HCT116 (cell line): Measurements from ENCODE around the gene MRPL36. TPM values are rescaled to one million over a fixed set of nuclear protein-coding genes. Genes with fewer than 3 reads are reported as not detected.

ENCODE experiments used
- ATAC-seq: fragments of 200-7000 bp; cut with Tn5 transposase; 2 replicates; pipeline ENCODE4 v1.9.1; 2020; ENCODE audit warnings: mild to moderate bottlenecking, moderate library complexity
- BruUV-seq: library from RNA; stranded (reverse); fragments of 400-500 nt; replicated peaks from 2 replicates; lab custom pipeline; 2021; lab: Mats Ljungman, UMichigan
- CTCF ChIA-PET: fragments of 300-600 bp; sonication (Branson Sonifier 250); formaldehyde crosslinking; loops from one replicate; lab custom pipeline; 2021; ENCODE audit warnings: antibody characterized with exemption; lab: Charles Lee
- POLR2A ChIA-PET: fragments of 300-600, 350-600 bp; sonication (Branson Sonifier 250); formaldehyde crosslinking; loops from one replicate; lab custom pipeline; 2021; ENCODE audit warnings: antibody characterized with exemption; lab: Charles Lee
- RAD21 ChIA-PET, 2 experiments: fragments of 300-600 bp; sonication (Branson Sonifier 250); formaldehyde crosslinking; loops; one replicate each; lab custom pipeline; 2023; ENCODE audit warnings: low total read pairs in 2 of 2; ENCODE audit not compliant: uncharacterized antibody in 2 of 2, unreplicated experiment in 2 of 2, low non-redundant PET in 1 of 2; lab: Charles Lee
- DNase-seq: peaks from one replicate; pipeline ENCODE4 v3.0.0-alpha.2; 2010; ENCODE audit warnings: low read depth, low spot score
- H2AFZ ChIP-seq: fragments of 200-600 bp; shearing (Covaris generic), sonication (generic); 2 replicates; pipeline ENCODE4 v1.6.1; 2017; ENCODE audit warnings: low read depth, mixed run types, mixed read lengths, antibody characterized with exemption, low read length; ENCODE audit not compliant: poor library complexity, severe bottlenecking
- H3K27ac ChIP-seq: 2 replicates; pipeline ENCODE4 v1.5.1; 2012; ENCODE audit warnings: low read depth, low read length
- H3K27me3 ChIP-seq: fragments of 200-600 bp; sonication (generic); 2 replicates; pipeline ENCODE4 v1.6.1; 2016; ENCODE audit warnings: mixed run types, low read length, mixed read lengths; ENCODE audit not compliant: insufficient read depth
- H3K36me3 ChIP-seq, 2 experiments: fragments of 200-500 bp in 1 of 2; fragments of 200-600 bp in 1 of 2; sonication (Bioruptor generic) in 1 of 2; sonication (generic) in 1 of 2; 2 replicates each; pipeline versions ENCODE4 v1.5.1 to v1.6.1; 2014 to 2016; ENCODE audit warnings: low read length in 2 of 2, inconsistent platforms in 1 of 2, mixed read lengths in 1 of 2, mixed run types in 1 of 2; ENCODE audit not compliant: insufficient read depth in 2 of 2, control insufficient read depth in 1 of 2
- H3K4me1 ChIP-seq, 2 experiments: fragments of 200-600 bp in 1 of 2; sonication (generic) in 1 of 2; 2 replicates each; pipeline versions ENCODE4 v1.5.1 to v1.6.1; 2012 to 2017; ENCODE audit warnings: low read length in 2 of 2, inconsistent platforms in 1 of 2, mild to moderate bottlenecking in 1 of 2, mixed read lengths in 1 of 2, mixed run types in 1 of 2, moderate library complexity in 1 of 2; ENCODE audit not compliant: insufficient read depth in 2 of 2, control insufficient read depth in 1 of 2
- H3K4me2 ChIP-seq: fragments of 200-600 bp; sonication (generic); 2 replicates; pipeline ENCODE4 v1.6.1; 2017; ENCODE audit warnings: mixed run types, low read length, mixed read lengths
- H3K4me3 ChIP-seq, 2 experiments: fragments of 200-600 bp in 1 of 2; sonication (generic) in 1 of 2; replicated peaks in 1 of 2; 2 replicates each; pipeline ENCODE4 v1.5.1; 2011 to 2016; ENCODE audit warnings: low read length in 2 of 2, control low read depth in 1 of 2, low read depth in 1 of 2, mild to moderate bottlenecking in 1 of 2, mixed read lengths in 1 of 2, mixed run types in 1 of 2
- H3K79me2 ChIP-seq: fragments of 200-600 bp; sonication (generic); 2 replicates; pipeline ENCODE4 v1.6.1; 2017; ENCODE audit warnings: mild to moderate bottlenecking, mixed run types, low read length, moderate library complexity, mixed read lengths; ENCODE audit not compliant: insufficient read depth
- H3K9ac ChIP-seq: fragments of 200-600 bp; sonication (generic); 2 replicates; pipeline ENCODE4 v1.6.1; 2016; ENCODE audit warnings: low read length, mixed read lengths
- H3K9me2 ChIP-seq: fragments of 200-600 bp; sonication (generic), shearing (Covaris generic); 2 replicates; pipeline ENCODE4 v1.6.1; 2017; ENCODE audit warnings: mixed run types, mild to moderate bottlenecking, moderate library complexity; ENCODE audit not compliant: insufficient read depth
- H3K9me3 ChIP-seq, 2 experiments: fragments of 200-500 bp in 1 of 2; fragments of 200-600 bp in 1 of 2; sonication (Bioruptor generic) in 1 of 2; sonication (generic) in 1 of 2; 2 replicates each; pipeline ENCODE4 v1.6.1; 2014 to 2017; ENCODE audit warnings: low read length in 2 of 2, mixed read lengths in 2 of 2, inconsistent platforms in 1 of 2, low read depth in 1 of 2, mild to moderate bottlenecking in 1 of 2, mixed run types in 1 of 2, moderate library complexity in 1 of 2; ENCODE audit not compliant: control insufficient read depth in 1 of 2, insufficient read depth in 1 of 2
- H4K20me1 ChIP-seq: fragments of 200-600 bp; sonication (generic), shearing (Covaris generic); 2 replicates; pipeline ENCODE4 v1.6.1; 2017; ENCODE audit warnings: mixed run types, mild to moderate bottlenecking, moderate library complexity; ENCODE audit not compliant: insufficient read depth
- ATF3 ChIP-seq: IDR thresholded peaks from 2 replicates; pipeline ENCODE4 v1.6.1; 2012
- CBX3 ChIP-seq: IDR thresholded peaks from 2 replicates; pipeline ENCODE4 v1.6.1; 2012; ENCODE audit warnings: low read depth
- ELF1 ChIP-seq: IDR thresholded peaks from 2 replicates; pipeline ENCODE4 v1.6.1; 2012; ENCODE audit warnings: low read depth, borderline replicate concordance
- EZH2 ChIP-seq: fragments of 200-600 bp; sonication (generic); IDR thresholded peaks from 2 replicates; pipeline ENCODE4 v1.6.1; 2017; ENCODE audit warnings: antibody characterized with exemption, mixed run types
- MAX ChIP-seq: IDR thresholded peaks from 2 replicates; pipeline ENCODE4 v1.6.1; 2012
- POLR2A ChIP-seq: IDR thresholded peaks from 2 replicates; pipeline ENCODE4 v1.7.0; 2011; ENCODE audit warnings: borderline replicate concordance; ENCODE audit not compliant: insufficient read depth, insufficient read length; ENCODE audit errors: extremely low read depth
- POLR2AphosphoS5 ChIP-seq: IDR thresholded peaks from 2 replicates; pipeline ENCODE4 v1.6.1; 2011; ENCODE audit warnings: mild to moderate bottlenecking, low read depth, low read length, moderate library complexity
- REST ChIP-seq: IDR thresholded peaks from 2 replicates; pipeline ENCODE4 v1.6.1; 2012; ENCODE audit warnings: low read depth
- SIN3A ChIP-seq: IDR thresholded peaks from 2 replicates; pipeline ENCODE4 v1.6.1; 2012; ENCODE audit warnings: low read depth
- TCF7L2 ChIP-seq: IDR thresholded peaks from 2 replicates; pipeline ENCODE4 v1.7.0; 2011; ENCODE audit warnings: borderline replicate concordance, inconsistent platforms; ENCODE audit not compliant: insufficient read depth, insufficient read length; ENCODE audit errors: extremely low read depth
- ZBTB33 ChIP-seq: IDR thresholded peaks from 2 replicates; pipeline ENCODE4 v1.6.1; 2011; ENCODE audit warnings: mild to moderate bottlenecking, low read length, moderate library complexity; ENCODE audit not compliant: insufficient replicate concordance; ENCODE audit errors: extremely low read depth
- intact Hi-C: fragments of 100-400 bp; cut with micrococcal nuclease; formaldehyde crosslinking; loops from 2 replicates; pipeline ENCODE4 v1.10.0; 2022
- total RNA-seq: library from RNA; stranded (reverse); gene quantifications from one replicate; pipeline ENCODE4 v1.2.1, GENCODE V29; 2021; ENCODE audit not compliant: unreplicated experiment

MRPL36 gene
- total RNA-seq, 1 experiment from 2014 or later, result 71.9 TPM

- Histone ChIP-seq H3K36me3 (no peaks in the 10 kb centered on the region), H3K4me3 (no peak overlapping the region), H3K27ac (no peak overlapping the region), H3K4me1 (no peaks in the 10 kb centered on the region), H3K27me3 (peaks cover 9% of the 10 kb centered on the region; the same call in 1 of the 2 replicates), H2AFZ (no peak overlapping the region), H3K4me2 (no peak overlapping the region), H3K9me2 (no peaks in the 10 kb centered on the region), H3K9me3 (no peaks in the 10 kb centered on the region), H3K9ac (no peak overlapping the region), H3K79me2 (no peaks in the 10 kb centered on the region), H4K20me1 (no peaks in the 10 kb centered on the region)
- CTCF ChIA-PET, result no interaction called here
- no peak for TF ChIP-seq ZBTB33
- TF ChIP-seq EZH2, result no peak
- no peak for TF ChIP-seq POLR2A
- TF ChIP-seq CBX3, result no peak
- TF ChIP-seq REST, result no peak
- TF ChIP-seq ATF3, result no peak
- TF ChIP-seq ELF1, result no peak
- TF ChIP-seq SIN3A, result no peak
- no peak for TF ChIP-seq POLR2AphosphoS5
- no peak for TF ChIP-seq MAX
- TF ChIP-seq TCF7L2, result no peak
- POLR2A ChIA-PET, result no interaction called here
- RAD21 ChIA-PET, result no interaction called here
- BruUV-seq, result no TSS peak
- intact Hi-C loops, result no loop called here
- ATAC-seq (no peak), DNase-seq (no peak)
Measured at GRCh38 chr5:1751026-1751863, 48.4 kb downstream of the MRPL36 start.
